ENCODE results near the gene ZSCAN29. TPM values are rescaled to one million over a fixed set of nuclear protein-coding genes. Genes with fewer than 3 reads are reported as not detected.
"Not testable (repeated sequence)": the region's sequence is repeated elsewhere in the genome, so short reads cannot be mapped to it uniquely, and the experiment has no call there.

The ZSCAN29 gene
- 24.4 TPM for total RNA-seq
- polyA plus RNA-seq = 11.9 TPM

- Histone ChIP-seq H3K36me3 (ENCODE audit: insufficient read depth) (no peaks in the 10 kb centered on the region), H3K4me1 (ENCODE audit: insufficient read depth) (no peaks in the 10 kb centered on the region), H3K27ac (ENCODE audit: low read depth) (no peak within 1 kb of the TSS), H3K4me3 (ENCODE audit: low read depth, low read length) (peak within 1 kb of the TSS; percentile 96)
- 3% methylated on average over 66 of the region's 66 CpGs for WGBS
- peak; percentile 33 for DNase-seq (ENCODE audit: extremely low spot score)
These were observed at the start of gene ZSCAN29, which contains the start of gene TUBGCP4 for GRCh38 chr15:43370975-43371974. TSS of gene ZSCAN29 (minus strand) at chr15:43371043. CDS start at chr15:43369913, 1,130 bp downstream. TSS of gene TUBGCP4 (plus strand) at chr15:43371101. CDS start at chr15:43371355, 254 bp downstream.

DNA sequence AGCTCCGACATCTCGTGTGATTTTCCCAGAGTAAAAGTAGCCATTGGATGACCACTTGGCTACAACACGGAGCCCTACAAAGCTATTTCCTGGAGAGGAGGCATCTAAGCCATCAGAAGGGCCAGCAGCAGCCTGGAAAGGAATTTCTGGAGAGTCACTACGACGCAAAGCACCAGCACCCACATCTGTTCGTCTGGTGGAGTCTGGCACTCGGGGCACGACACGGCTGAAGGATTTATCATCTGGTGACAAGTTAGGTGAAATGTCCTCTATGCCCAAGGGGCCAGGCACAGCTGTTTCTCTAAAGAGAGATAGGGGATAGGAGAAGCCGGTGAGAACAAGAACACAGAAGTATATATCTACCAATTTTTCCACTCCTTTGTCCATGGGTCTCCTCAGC lies 49.6 kb upstream of the ZSCAN29 start:
- DNase-seq (ENCODE audit: extremely low spot score) = no peak
- Histone ChIP-seq H3K4me1 (ENCODE audit: insufficient read depth) (no peaks in the 10 kb centered on the region), H3K36me3 (ENCODE audit: insufficient read depth) (peaks cover 5% of the 10 kb centered on the region), H3K4me3 (ENCODE audit: low read depth, low read length) (no peak overlapping the region), H3K27ac (ENCODE audit: low read depth) (no peak overlapping the region)
- 91% methylated on average over 10 of the region's 10 CpGs for WGBS

DNA sequence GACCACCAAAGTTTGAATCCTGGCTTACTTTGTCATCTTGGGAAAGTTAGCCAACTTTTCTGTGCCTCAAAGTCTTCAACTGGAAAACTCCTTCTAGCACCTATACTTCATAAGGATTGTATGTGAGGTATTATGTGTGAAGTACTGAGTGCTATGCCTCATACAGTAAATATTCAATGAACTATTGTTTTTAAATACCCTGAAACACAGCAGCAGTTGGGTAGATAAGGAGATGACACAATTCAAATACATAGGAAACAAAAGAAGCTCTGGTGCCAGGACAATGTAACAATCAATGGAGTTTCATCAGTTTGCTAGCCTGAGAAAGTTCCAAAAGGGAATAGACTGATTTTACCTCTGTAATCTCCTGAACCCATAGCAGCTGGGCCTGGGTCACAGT lies 43.4 kb upstream of the ZSCAN29 start:
- Histone ChIP-seq H3K4me1 (ENCODE audit: insufficient read depth) (no peaks in the 10 kb centered on the region), H3K36me3 (ENCODE audit: insufficient read depth) (peaks cover 7% of the 10 kb centered on the region), H3K4me3 (ENCODE audit: low read depth, low read length) (no peak overlapping the region), H3K27ac (ENCODE audit: low read depth) (no peak overlapping the region)
- DNase-seq (ENCODE audit: extremely low spot score) = no peak

DNA sequence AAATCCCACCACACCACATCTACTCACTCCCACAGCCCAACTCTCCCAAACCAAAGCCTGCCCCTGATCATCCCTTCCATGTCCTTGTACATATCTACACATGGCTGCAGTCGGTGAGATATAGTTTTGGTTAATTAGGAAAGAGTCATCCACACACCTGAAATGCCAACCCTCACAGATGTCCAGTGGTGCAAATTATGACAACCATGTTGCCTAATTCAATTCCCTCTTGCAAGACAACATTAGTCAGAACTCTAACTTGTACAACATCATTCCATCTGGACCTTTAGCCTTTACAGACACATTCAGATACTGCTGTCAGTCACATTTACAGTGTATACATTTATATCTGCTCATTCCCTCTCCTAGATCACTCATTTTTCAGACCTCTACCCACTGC lies 41.3 kb upstream of the ZSCAN29 start:
- DNase-seq (ENCODE audit: extremely low spot score) = no peak
- H3K36me3 ChIP-seq (ENCODE audit: insufficient read depth) = peaks cover 10% of the 10 kb centered on the region
- no peak overlapping the region for H3K27ac ChIP-seq (ENCODE audit: low read depth)
- WGBS = 94% methylated on average over 1 of the region's 1 CpG
- H3K4me3 ChIP-seq (ENCODE audit: low read depth, low read length) = no peak overlapping the region
- H3K4me1 ChIP-seq (ENCODE audit: insufficient read depth) = no peaks in the 10 kb centered on the region

- H3K36me3 ChIP-seq (ENCODE audit: insufficient read depth) = peaks cover 10% of the 10 kb centered on the region
- no peak overlapping the region for H3K4me3 ChIP-seq (ENCODE audit: low read depth, low read length)
- no peak overlapping the region for H3K27ac ChIP-seq (ENCODE audit: low read depth)
- H3K4me1 ChIP-seq (ENCODE audit: insufficient read depth) = no peaks in the 10 kb centered on the region
- 82% methylated on average over 5 of the region's 5 CpGs for WGBS
- DNase-seq (ENCODE audit: extremely low spot score) = no peak
These were observed 39.9 kb upstream of the ZSCAN29 start for GRCh38 chr15:43410572-43411214.

- Histone ChIP-seq H3K4me1 (ENCODE audit: insufficient read depth) (no peaks in the 10 kb centered on the region), H3K4me3 (ENCODE audit: low read depth, low read length) (no peak overlapping the region), H3K27ac (ENCODE audit: low read depth) (no peak overlapping the region), H3K36me3 (ENCODE audit: insufficient read depth) (peaks cover 13% of the 10 kb centered on the region)
- 80% methylated on average over 4 of the region's 4 CpGs for WGBS
- no peak for DNase-seq (ENCODE audit: extremely low spot score)
These were observed 37.9 kb upstream of the ZSCAN29 start for GRCh38 chr15:43408789-43409188.

DNA sequence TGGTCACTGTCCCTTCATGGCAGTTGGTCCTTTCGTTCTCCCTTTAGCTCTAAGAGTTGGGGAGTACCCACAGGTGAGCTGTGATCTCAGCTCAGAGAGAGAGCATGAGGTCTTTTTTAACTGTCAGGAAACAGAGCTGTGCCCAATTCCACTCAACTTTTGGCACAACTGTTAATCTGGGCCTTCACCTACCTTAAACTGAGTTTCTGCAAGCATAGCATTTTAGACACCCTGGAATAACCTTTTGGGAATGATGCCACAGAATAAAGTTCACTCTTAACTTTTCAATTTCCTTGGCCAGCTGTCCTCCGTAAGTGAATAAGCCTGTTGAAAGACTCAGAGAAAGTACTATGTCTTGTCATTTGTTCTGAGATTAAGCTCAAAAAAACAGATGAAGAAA lies 36.0 kb upstream of the ZSCAN29 start:
- Histone ChIP-seq H3K4me1 (ENCODE audit: insufficient read depth) (no peaks in the 10 kb centered on the region), H3K36me3 (ENCODE audit: insufficient read depth) (peaks cover 12% of the 10 kb centered on the region), H3K4me3 (ENCODE audit: low read depth, low read length) (no peak overlapping the region), H3K27ac (ENCODE audit: low read depth) (no peak overlapping the region)
- no peak for DNase-seq (ENCODE audit: extremely low spot score)
- WGBS = 86% methylated on average over 2 of the region's 2 CpGs

GRCh38 chr15:43406189-43406588 lies 35.3 kb upstream of the ZSCAN29 start:
- DNase-seq (ENCODE audit: extremely low spot score) = no peak
- Histone ChIP-seq H3K4me1 (ENCODE audit: insufficient read depth) (no peaks in the 10 kb centered on the region), H3K36me3 (ENCODE audit: insufficient read depth) (peaks cover 16% of the 10 kb centered on the region), H3K27ac (ENCODE audit: low read depth) (no peak overlapping the region), H3K4me3 (ENCODE audit: low read depth, low read length) (no peak overlapping the region)
- WGBS = 46% methylated on average over 2 of the region's 2 CpGs

- Histone ChIP-seq H3K27ac (ENCODE audit: low read depth) (no peak overlapping the region), H3K36me3 (ENCODE audit: insufficient read depth) (peaks cover 14% of the 10 kb centered on the region), H3K4me3 (ENCODE audit: low read depth, low read length) (no peak overlapping the region), H3K4me1 (ENCODE audit: insufficient read depth) (no peaks in the 10 kb centered on the region)
- WGBS = 85% methylated on average over 5 of the region's 5 CpGs
- DNase-seq (ENCODE audit: extremely low spot score) = no peak
These were observed 33.3 kb upstream of the ZSCAN29 start for GRCh38 chr15:43404130-43404529.

- H3K4me3 ChIP-seq (ENCODE audit: low read depth, low read length) = no peak overlapping the region
- H3K4me1 ChIP-seq (ENCODE audit: insufficient read depth) = no peaks in the 10 kb centered on the region
- WGBS = 83% methylated on average over 8 of the region's 8 CpGs
- no peak for DNase-seq (ENCODE audit: extremely low spot score)
- H3K36me3 ChIP-seq (ENCODE audit: insufficient read depth) = peaks cover 14% of the 10 kb centered on the region
- H3K27ac ChIP-seq (ENCODE audit: low read depth) = no peak overlapping the region
These were observed 32.8 kb upstream of the ZSCAN29 start for GRCh38 chr15:43403616-43404015.

DNA sequence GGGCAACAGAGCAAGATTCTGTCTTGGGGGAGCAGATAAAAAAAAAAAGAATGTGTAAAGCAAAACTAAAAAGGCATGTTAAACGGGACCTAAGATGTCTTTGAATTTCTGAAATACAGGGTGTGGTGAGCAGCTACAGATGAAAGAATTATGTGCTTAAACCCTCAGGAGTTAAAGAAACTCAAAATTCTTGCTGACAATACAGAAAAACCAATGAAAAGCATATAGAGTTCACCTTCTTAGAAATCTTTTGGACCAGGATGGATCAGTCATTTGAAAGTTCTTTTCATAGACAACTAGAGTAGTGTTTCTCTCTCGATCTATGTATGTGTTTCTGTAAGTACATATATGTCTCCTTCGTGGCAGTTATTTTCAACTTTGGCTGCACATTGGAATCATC lies 31.4 kb upstream of the ZSCAN29 start:
- no peak overlapping the region for H3K4me3 ChIP-seq (ENCODE audit: low read depth, low read length)
- no peak overlapping the region for H3K27ac ChIP-seq (ENCODE audit: low read depth)
- WGBS = 86% methylated on average over 3 of the region's 3 CpGs
- peaks cover 11% of the 10 kb centered on the region for H3K36me3 ChIP-seq (ENCODE audit: insufficient read depth)
- H3K4me1 ChIP-seq (ENCODE audit: insufficient read depth) = no peaks in the 10 kb centered on the region
- DNase-seq (ENCODE audit: extremely low spot score) = no peak

DNA sequence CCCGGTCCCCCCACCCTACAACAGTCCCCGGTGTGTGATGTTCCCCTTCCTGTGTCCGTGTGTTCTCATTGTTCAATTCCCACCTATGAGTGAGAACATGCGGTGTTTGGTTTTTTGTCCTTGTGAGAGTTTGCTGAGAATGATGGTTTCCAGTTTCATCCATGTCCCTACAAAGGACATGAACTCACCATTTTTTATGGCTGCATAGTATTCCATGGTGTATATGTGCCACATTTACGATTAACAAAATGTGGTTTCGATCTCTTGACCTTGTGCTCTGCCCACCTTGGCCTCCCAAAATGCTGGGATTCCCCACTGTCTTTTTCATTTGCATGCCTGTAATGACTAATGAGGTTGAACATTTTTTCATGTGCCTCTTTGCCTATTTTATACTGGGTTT lies 22.7 kb upstream of the ZSCAN29 start:
- not testable (repeated sequence) for H3K27ac ChIP-seq (ENCODE audit: low read depth); H3K36me3 ChIP-seq (ENCODE audit: insufficient read depth); DNase-seq (ENCODE audit: extremely low spot score); H3K4me3 ChIP-seq (ENCODE audit: low read depth, low read length); H3K4me1 ChIP-seq (ENCODE audit: insufficient read depth)
- WGBS = 92% methylated on average over 6 of the region's 6 CpGs

- no peak overlapping the region for H3K4me3 ChIP-seq (ENCODE audit: low read depth, low read length)
- WGBS = 97% methylated on average over 8 of the region's 8 CpGs
- peaks cover 4% of the 10 kb centered on the region for H3K36me3 ChIP-seq (ENCODE audit: insufficient read depth)
- no peak for DNase-seq (ENCODE audit: extremely low spot score)
- H3K27ac ChIP-seq (ENCODE audit: low read depth) = no peak overlapping the region
- no peaks in the 10 kb centered on the region for H3K4me1 ChIP-seq (ENCODE audit: insufficient read depth)
These were observed 19.9 kb upstream of the ZSCAN29 start for GRCh38 chr15:43390723-43391122.

DNA sequence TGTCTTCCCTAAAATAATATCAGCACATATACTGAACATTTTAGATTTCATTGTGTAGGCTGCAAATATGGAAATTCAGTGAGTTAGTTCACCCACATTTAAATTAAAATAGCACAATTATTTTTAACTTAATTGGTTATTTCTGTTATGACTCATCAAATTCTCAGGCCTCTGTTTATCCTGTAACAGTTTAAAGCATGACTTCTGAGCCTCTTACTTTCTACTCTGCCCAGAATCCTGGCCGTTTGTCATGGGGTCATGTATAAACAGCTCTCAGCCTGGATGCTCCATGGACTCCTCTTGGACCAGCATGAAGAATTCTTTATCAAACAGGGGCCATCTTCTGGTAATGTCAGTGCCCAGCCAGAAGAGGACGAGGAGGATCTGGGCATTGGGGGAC lies 12.2 kb upstream of the ZSCAN29 start:
- no peak overlapping the region for H3K27ac ChIP-seq (ENCODE audit: low read depth)
- WGBS = 56% methylated on average over 2 of the region's 2 CpGs
- H3K4me1 ChIP-seq (ENCODE audit: insufficient read depth) = no peaks in the 10 kb centered on the region
- H3K4me3 ChIP-seq (ENCODE audit: low read depth, low read length) = no peak overlapping the region
- H3K36me3 ChIP-seq (ENCODE audit: insufficient read depth) = peaks cover 4% of the 10 kb centered on the region
- no peak for DNase-seq (ENCODE audit: extremely low spot score)
